ENCODE data around the gene HDAC3.
A peak's percentile ranks its signal among the peaks of the same experiment; 100 is the strongest.

The HDAC3 gene

DNA sequence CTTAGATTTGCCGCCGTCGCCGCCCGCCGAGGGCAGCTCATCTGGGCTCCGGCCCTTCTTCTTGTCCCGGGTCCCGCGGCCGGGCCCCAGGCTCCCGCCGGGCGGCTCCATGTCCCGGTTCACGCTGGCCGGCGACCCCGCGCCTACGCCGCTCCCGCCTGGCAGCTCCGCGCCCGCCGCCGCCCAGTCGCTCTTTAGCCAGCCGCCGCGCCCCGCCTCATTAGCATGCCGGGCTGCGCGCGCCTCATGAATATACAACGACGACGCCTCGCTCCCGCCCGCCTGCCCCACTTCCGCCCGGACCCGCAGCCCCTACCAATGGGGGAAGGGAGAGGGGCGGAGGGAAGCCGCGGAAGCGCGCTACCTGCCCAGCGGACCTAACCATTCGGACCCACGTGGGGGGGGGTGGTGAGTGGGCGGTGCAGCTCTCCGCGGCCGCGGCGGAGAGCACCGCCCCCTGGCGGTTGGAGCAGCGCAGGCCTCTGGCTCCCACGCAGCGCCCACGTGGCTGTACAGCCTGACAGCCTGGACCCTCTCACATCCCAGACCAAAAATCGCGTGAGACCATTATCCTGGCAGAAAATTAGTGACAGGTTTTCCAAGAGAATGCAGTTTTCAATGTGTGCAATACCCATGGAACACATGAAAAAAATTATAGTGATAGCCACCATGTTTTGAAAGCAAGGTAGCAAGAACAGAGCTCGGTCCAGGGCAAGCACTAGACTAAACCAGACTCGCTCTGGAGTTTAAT, 17.7 kb downstream of the HDAC3 start, which contains the start of gene DIAPH1:
Gene DIAPH1, minus strand, starts transcription at position 197 of the 751 bp plus-strand sequence. Its CDS starts 86 bp downstream, at position 111.
- TF ChIP-seq, protein P1, sequence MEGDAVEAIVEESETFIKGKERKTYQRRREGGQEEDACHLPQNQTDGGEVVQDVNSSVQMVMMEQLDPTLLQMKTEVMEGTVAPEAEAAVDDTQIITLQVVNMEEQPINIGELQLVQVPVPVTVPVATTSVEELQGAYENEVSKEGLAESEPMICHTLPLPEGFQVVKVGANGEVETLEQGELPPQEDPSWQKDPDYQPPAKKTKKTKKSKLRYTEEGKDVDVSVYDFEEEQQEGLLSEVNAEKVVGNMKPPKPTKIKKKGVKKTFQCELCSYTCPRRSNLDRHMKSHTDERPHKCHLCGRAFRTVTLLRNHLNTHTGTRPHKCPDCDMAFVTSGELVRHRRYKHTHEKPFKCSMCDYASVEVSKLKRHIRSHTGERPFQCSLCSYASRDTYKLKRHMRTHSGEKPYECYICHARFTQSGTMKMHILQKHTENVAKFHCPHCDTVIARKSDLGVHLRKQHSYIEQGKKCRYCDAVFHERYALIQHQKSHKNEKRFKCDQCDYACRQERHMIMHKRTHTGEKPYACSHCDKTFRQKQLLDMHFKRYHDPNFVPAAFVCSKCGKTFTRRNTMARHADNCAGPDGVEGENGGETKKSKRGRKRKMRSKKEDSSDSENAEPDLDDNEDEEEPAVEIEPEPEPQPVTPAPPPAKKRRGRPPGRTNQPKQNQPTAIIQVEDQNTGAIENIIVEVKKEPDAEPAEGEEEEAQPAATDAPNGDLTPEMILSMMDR (IDR thresholded peaks at IDR 0.05; ENCODE audit: borderline replicate concordance, insufficient read depth, low read depth, low read length), result peak; percentile 96
- peak within 1 kb of the TSS; percentile 95 for H3K4me3 ChIP-seq (ENCODE audit: low read depth, low read length)

DNA sequence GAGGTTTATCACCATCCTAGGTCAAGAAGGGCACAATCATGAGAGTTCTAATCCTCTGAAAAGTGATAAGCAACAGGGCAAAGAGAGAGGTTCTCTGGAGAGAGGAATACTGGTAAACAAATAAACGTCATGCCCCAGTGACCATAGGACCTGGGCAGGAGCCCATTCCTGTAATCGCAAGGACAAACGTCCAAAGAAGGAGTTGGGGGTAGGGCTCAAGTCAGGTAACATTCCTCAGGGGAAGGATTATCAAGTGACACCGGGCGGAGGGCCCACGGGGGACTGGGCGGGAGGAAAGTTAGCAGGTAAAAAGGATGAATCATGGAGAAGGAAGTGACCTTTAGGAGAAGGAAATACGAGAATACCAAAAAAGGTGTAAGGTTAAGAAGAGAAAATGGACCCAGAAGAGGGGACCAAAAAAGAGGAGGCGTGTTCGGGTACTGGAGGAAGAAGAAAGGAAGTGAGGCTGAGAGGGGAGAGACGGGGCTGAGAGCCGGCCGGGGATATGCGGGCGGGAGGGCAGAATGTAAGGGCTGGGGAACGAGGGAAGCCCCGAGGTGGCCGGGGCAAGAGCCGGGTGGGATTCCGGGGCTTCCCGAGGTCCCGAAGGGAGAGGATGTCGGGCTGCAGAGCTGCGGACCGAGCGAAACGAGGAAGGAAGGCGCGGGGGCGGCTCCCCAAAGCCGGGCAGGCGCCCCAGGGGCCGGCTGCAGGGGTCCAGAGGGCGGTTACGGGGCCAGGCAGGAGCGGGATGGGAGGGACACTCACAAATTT, 18.4 kb downstream of the HDAC3 start:
- TF ChIP-seq, protein P1 (IDR thresholded peaks at IDR 0.05; ENCODE audit: borderline replicate concordance, insufficient read depth, low read depth, low read length), result no peak
- peak overlapping the region; percentile 95 for H3K4me3 ChIP-seq (ENCODE audit: low read depth, low read length)

DNA sequence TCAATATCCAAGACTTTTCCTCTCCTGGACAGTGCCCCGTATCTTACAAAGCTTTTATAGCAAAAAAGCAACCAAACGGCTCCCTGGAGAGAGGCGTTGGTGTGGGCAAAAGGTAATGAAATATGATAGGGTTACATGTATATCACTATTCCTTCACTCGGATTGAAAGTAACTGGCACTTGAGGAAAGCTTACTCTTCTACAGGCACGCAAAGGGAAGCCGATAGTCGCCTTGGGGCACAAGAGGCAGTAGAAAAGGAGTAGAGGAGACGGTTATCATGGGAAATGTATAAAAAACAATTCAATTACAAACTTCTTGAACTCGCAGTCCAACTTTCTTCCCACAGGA, 19.0 kb downstream of the HDAC3 start:
- H3K4me3 ChIP-seq (ENCODE audit: low read depth, low read length), result peak overlapping the region; percentile 95
- TF ChIP-seq, protein P1 (IDR thresholded peaks at IDR 0.05; ENCODE audit: borderline replicate concordance, insufficient read depth, low read depth, low read length), result no peak

DNA sequence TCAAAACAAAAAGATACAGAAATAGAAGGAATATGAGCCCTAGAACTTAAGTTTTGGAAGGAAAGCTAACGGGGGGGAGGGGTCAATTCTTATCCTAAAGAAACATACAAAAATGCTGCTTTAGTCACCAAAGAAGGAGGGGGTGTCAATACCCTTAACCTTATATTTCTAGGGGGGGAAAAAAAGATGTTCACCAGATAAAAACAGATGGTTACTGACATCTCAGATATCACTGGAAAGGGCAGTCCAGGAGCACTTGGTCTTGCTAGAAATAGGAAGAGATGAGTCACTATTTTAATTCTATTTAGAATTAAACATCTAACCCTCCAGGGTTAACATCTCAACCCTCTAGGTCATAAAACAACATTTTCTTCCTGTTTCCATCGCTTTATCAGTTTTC, 19.5 kb downstream of the HDAC3 start:
- peak overlapping the region; percentile 95 for H3K4me3 ChIP-seq (ENCODE audit: low read depth, low read length)
- TF ChIP-seq, protein P1 (IDR thresholded peaks at IDR 0.05; ENCODE audit: borderline replicate concordance, insufficient read depth, low read depth, low read length), result no peak

DNA sequence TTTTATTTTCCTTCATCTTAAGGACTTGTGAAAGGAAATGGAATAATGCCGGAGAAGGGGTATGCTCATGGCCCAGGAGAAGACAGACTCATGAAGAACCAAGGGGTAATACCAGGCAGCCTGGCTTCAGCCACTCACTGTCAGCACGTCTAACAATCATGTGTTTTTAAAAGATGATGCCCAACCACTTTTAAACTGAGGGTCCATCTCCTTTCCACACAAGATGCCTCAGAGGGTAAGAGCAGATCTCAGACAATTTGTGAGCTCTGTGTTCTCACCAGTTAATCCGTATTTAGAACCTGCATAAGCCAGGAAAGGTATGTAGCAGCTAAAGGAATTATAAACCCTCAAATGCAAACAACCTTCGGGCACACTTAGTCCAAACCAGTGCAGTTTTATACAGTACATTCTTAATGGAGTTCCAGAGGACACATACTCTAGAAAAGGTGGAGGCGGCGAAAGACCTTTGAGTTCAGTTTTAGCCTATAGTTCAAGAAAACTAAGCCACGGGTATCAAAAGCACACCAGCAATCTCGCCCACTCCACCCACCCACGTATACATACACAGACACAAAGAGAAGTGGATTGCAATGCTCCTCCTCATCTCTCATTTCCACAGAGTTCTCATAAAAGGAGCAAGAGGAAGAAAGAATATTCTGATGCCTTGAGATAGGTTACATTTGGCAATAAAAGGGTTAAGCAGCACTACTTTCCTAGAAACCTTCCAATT, 20.5 kb downstream of the HDAC3 start:
- TF ChIP-seq, protein P1 (IDR thresholded peaks at IDR 0.05; ENCODE audit: borderline replicate concordance, insufficient read depth, low read depth, low read length), result no peak
- H3K4me3 ChIP-seq (ENCODE audit: low read depth, low read length), result peak overlapping the region; percentile 29

DNA sequence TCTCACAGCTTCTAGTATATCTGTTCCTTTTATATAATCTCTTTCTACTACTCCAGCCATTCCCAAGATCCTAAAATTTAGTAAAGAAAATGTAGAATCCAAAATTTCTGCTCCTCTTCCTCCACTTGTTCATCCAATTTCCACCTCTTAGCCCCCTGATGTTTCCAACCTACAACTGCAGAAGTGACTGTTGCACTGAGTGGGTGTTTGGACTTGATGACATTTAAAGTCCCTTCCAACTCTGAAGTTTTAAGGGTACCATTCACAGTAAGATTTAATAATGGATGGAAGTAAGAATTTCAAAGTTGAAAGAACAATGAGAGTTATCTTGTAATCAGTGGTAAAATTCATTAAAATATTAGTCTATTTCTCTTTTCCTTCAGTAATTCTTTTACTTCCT, 23.3 kb downstream of the HDAC3 start:
- TF ChIP-seq, protein P1 (IDR thresholded peaks at IDR 0.05; ENCODE audit: borderline replicate concordance, insufficient read depth, low read depth, low read length), result no peak
- H3K4me3 ChIP-seq (ENCODE audit: low read depth, low read length), result no peak overlapping the region

Measured in GM12875 (cell line).